NB4 (cell line): ENCODE data around the gene STX8.
"Not testable (repeated sequence)": the region's sequence is repeated elsewhere in the genome, so short reads cannot be mapped to it uniquely, and the experiment has no call there.

Source experiments
- MYC ChIP-seq: IDR thresholded peaks from 2 replicates; pipeline ENCODE4 v1.6.1; 2011; ENCODE audit warnings: low read depth, low read length
- POLR2A ChIP-seq: IDR thresholded peaks from 2 replicates; pipeline ENCODE4 v1.6.1; 2011; ENCODE audit warnings: mild to moderate bottlenecking; ENCODE audit not compliant: insufficient read length; ENCODE audit errors: extremely low read depth
- TF ChIP-seq, protein P1 (sequence below): IDR thresholded peaks from one replicate; pipeline ENCODE4 v1.5.1; 2012; ENCODE audit warnings: low read depth, low read length
- TF ChIP-seq, protein P2 (sequence below): IDR thresholded peaks from 2 replicates; pipeline ENCODE4 v1.6.1; 2011; ENCODE audit warnings: low read depth, low read length

GRCh38 chr17:9604583-9604982, 29.0 kb upstream of the STX8 start:
- TF ChIP-seq, protein P1, sequence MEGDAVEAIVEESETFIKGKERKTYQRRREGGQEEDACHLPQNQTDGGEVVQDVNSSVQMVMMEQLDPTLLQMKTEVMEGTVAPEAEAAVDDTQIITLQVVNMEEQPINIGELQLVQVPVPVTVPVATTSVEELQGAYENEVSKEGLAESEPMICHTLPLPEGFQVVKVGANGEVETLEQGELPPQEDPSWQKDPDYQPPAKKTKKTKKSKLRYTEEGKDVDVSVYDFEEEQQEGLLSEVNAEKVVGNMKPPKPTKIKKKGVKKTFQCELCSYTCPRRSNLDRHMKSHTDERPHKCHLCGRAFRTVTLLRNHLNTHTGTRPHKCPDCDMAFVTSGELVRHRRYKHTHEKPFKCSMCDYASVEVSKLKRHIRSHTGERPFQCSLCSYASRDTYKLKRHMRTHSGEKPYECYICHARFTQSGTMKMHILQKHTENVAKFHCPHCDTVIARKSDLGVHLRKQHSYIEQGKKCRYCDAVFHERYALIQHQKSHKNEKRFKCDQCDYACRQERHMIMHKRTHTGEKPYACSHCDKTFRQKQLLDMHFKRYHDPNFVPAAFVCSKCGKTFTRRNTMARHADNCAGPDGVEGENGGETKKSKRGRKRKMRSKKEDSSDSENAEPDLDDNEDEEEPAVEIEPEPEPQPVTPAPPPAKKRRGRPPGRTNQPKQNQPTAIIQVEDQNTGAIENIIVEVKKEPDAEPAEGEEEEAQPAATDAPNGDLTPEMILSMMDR: not testable (repeated sequence)
- TF ChIP-seq POLR2A, MYC: not testable (repeated sequence)
- TF ChIP-seq, protein P2, sequence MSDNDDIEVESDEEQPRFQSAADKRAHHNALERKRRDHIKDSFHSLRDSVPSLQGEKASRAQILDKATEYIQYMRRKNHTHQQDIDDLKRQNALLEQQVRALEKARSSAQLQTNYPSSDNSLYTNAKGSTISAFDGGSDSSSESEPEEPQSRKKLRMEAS: not testable (repeated sequence)
